Measurements from ENCODE around the gene DARS1. TPM values are rescaled to one million over a fixed set of nuclear protein-coding genes. Genes with fewer than 3 reads are reported as not detected.

Gene DARS1
- total and polyA plus RNA-seq, 2 donors (not counting 1 experiment from before 2014, with no cell fraction given) = 36.7 to 88.3 TPM

DNA sequence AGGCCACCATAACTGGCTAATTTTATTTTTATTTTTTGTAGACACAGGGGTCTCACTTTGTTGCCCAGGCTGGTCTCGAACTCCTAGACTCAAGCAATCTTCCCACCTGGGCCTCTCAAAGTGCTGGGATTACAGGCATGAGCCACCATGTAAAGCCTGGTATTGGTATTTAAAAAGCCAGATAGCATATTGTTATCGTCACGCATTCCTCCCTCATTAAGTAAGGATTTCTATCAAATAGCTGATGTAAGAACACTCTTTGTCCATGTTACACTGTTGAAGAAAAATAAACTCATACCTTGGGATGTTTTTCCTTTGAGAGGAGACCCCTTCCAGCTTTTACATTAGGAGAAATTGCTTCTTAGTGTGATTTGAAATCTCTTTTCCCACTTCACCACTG, 39.2 kb upstream of the DARS1 start:
- Mint-ChIP-seq H3K27ac (no peak overlapping the region), H3K27me3 (no peaks in the 10 kb centered on the region), H3K4me3 (no peak overlapping the region), H3K9me3 (ENCODE audit: insufficient read depth) (no peaks in the 10 kb centered on the region), H3K4me1 (peaks cover 29% of the 10 kb centered on the region)
- DNase-seq (no peak), ATAC-seq (ENCODE audit: low read depth) (no peak)
- Histone ChIP-seq H3K4me3 (ENCODE audit: control extremely low read depth in 1 of 5, extremely low read depth in 1 of 5, insufficient read depth in 1 of 5, low read depth in 2 of 5, low read length in 4 of 5) (no peak overlapping the region), H4K20me1 (ENCODE audit: control insufficient read depth, insufficient read depth, low read length, poor library complexity, severe bottlenecking) (no peaks in the 10 kb centered on the region), H3K4me1 (ENCODE audit: control insufficient read depth in 2 of 2, insufficient read depth in 2 of 2, low read length in 2 of 2) (peaks cover 10 to 16% of the 10 kb centered on the region in 2 donors), H3K4me2 (replicated peaks; ENCODE audit: low read depth, low read length, poor library complexity, severe bottlenecking) (no peak overlapping the region), H3K9me3 (ENCODE audit: control extremely low read depth in 1 of 3, control insufficient read depth in 2 of 3, insufficient read depth in 1 of 3, low read length in 2 of 3) (peaks cover 0 to 9% (median 0%) of the 10 kb centered on the region in 3 donors), H3K9ac (ENCODE audit: low read length) (no peak overlapping the region), H2AFZ (ENCODE audit: insufficient read depth, low read depth, low read length, poor library complexity, severe bottlenecking) (no peak overlapping the region), H3K79me2 (ENCODE audit: control insufficient read depth, insufficient read depth, low read length) (no peaks in the 10 kb centered on the region), H3K36me3 (replicated peaks in 1 of 2; ENCODE audit: control extremely low read depth in 1 of 2, control insufficient read depth in 1 of 2, extremely low read depth in 1 of 2, insufficient read depth in 2 of 2, low read length in 1 of 2) (no peaks in the 10 kb centered on the region), H3K27ac (ENCODE audit: low read length in 2 of 2) (no peak overlapping the region), H3K27me3 (replicated peaks in 1 of 4; ENCODE audit: control extremely low read depth in 1 of 4, control insufficient read depth in 3 of 4, insufficient read depth in 4 of 4, low read length in 3 of 4) (no peaks in the 10 kb centered on the region)
- TF ChIP-seq, protein P1, sequence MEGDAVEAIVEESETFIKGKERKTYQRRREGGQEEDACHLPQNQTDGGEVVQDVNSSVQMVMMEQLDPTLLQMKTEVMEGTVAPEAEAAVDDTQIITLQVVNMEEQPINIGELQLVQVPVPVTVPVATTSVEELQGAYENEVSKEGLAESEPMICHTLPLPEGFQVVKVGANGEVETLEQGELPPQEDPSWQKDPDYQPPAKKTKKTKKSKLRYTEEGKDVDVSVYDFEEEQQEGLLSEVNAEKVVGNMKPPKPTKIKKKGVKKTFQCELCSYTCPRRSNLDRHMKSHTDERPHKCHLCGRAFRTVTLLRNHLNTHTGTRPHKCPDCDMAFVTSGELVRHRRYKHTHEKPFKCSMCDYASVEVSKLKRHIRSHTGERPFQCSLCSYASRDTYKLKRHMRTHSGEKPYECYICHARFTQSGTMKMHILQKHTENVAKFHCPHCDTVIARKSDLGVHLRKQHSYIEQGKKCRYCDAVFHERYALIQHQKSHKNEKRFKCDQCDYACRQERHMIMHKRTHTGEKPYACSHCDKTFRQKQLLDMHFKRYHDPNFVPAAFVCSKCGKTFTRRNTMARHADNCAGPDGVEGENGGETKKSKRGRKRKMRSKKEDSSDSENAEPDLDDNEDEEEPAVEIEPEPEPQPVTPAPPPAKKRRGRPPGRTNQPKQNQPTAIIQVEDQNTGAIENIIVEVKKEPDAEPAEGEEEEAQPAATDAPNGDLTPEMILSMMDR (IDR thresholded peaks at IDR 0.05) = no peak
- no peak for TF ChIP-seq EZH2 (IDR thresholded peaks at IDR 0.05; ENCODE audit: borderline replicate concordance, insufficient read depth, low read depth, low read length, poor library complexity, severe bottlenecking)
- WGBS (ENCODE audit: insufficient coverage) = no CpG with 5 or more reads among the region's 3 CpGs
- CTCF ChIA-PET = no interaction called here
- intact Hi-C loops (cut with micrococcal nuclease) = no loop called here
- POLR2A ChIA-PET = no interaction called here

DNA sequence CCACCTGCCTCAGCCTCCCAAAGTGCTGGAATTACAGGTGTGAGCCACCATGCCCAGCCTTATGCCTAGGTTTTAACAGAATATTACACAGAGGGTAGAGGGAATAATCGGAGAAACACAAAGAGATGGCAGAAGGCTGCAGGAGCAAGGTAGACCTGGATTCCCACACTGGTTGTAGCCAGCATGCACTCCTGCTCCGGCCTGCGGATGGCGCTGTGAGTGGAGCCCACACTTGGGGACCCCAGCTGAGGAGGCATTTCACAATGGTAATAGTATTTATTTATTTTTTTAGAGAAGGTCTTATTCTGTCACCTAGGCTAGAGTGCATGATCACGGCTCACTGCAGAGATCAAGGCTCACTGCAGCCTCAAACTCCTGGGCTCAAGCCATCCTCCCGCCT, 38.8 kb upstream of the DARS1 start:
- Mint-ChIP-seq H3K9me3 (ENCODE audit: insufficient read depth) (no peaks in the 10 kb centered on the region), H3K27ac (no peak overlapping the region), H3K4me1 (peaks cover 33% of the 10 kb centered on the region), H3K27me3 (no peaks in the 10 kb centered on the region), H3K4me3 (no peak overlapping the region)
- Histone ChIP-seq H3K27ac (ENCODE audit: low read length in 2 of 2) (no peak overlapping the region), H3K36me3 (replicated peaks in 1 of 2; ENCODE audit: control extremely low read depth in 1 of 2, control insufficient read depth in 1 of 2, extremely low read depth in 1 of 2, insufficient read depth in 2 of 2, low read length in 1 of 2) (no peaks in the 10 kb centered on the region), H3K4me1 (ENCODE audit: control insufficient read depth in 2 of 2, insufficient read depth in 2 of 2, low read length in 2 of 2) (peaks cover 14 to 21% of the 10 kb centered on the region in 2 donors), H3K79me2 (ENCODE audit: control insufficient read depth, insufficient read depth, low read length) (no peaks in the 10 kb centered on the region), H3K9me3 (ENCODE audit: control extremely low read depth in 1 of 3, control insufficient read depth in 2 of 3, insufficient read depth in 1 of 3, low read length in 2 of 3) (peaks cover 0 to 9% (median 0%) of the 10 kb centered on the region in 3 donors), H3K27me3 (replicated peaks in 1 of 4; ENCODE audit: control extremely low read depth in 1 of 4, control insufficient read depth in 3 of 4, insufficient read depth in 4 of 4, low read length in 3 of 4) (no peaks in the 10 kb centered on the region), H3K4me2 (replicated peaks; ENCODE audit: low read depth, low read length, poor library complexity, severe bottlenecking) (no peak overlapping the region), H4K20me1 (ENCODE audit: control insufficient read depth, insufficient read depth, low read length, poor library complexity, severe bottlenecking) (no peaks in the 10 kb centered on the region), H3K9ac (ENCODE audit: low read length) (no peak overlapping the region), H2AFZ (ENCODE audit: insufficient read depth, low read depth, low read length, poor library complexity, severe bottlenecking) (no peak overlapping the region), H3K4me3 (ENCODE audit: control extremely low read depth in 1 of 5, extremely low read depth in 1 of 5, insufficient read depth in 1 of 5, low read depth in 2 of 5, low read length in 4 of 5) (no peak overlapping the region)
- ATAC-seq (ENCODE audit: low read depth) (no peak), DNase-seq (no peak)
- intact Hi-C loops (cut with micrococcal nuclease) = no loop called here
- ChIA-PET CTCF (no interaction called here), POLR2A (no interaction called here)
- WGBS (ENCODE audit: insufficient coverage) = 100% methylated on average over 3 of the region's 6 CpGs
- TF ChIP-seq, protein P1 (IDR thresholded peaks at IDR 0.05) = no peak
- TF ChIP-seq EZH2 (IDR thresholded peaks at IDR 0.05; ENCODE audit: borderline replicate concordance, insufficient read depth, low read depth, low read length, poor library complexity, severe bottlenecking) = no peak

All from B cell (primary cell).